Measurements from ENCODE around the gene SLC40A1. TPM values are rescaled to one million over a fixed set of nuclear protein-coding genes. Genes with fewer than 3 reads are reported as not detected.

Gene SLC40A1
- total and polyA plus RNA-seq, 2 of the 13 experiments (the other 11 are each of a cell fraction or from before 2014, with no cell fraction given) = 10.6 to 24.9 TPM

GRCh38 chr2:189542145-189542882 is 38.3 kb downstream of the SLC40A1 start (continued):
- peak; percentile 30; the same call in 1 of the 2 replicates for TF ChIP-seq THAP11 (CRISPR knock-in tag; IDR thresholded peaks at IDR 0.05)
- TF ChIP-seq, protein P1, sequence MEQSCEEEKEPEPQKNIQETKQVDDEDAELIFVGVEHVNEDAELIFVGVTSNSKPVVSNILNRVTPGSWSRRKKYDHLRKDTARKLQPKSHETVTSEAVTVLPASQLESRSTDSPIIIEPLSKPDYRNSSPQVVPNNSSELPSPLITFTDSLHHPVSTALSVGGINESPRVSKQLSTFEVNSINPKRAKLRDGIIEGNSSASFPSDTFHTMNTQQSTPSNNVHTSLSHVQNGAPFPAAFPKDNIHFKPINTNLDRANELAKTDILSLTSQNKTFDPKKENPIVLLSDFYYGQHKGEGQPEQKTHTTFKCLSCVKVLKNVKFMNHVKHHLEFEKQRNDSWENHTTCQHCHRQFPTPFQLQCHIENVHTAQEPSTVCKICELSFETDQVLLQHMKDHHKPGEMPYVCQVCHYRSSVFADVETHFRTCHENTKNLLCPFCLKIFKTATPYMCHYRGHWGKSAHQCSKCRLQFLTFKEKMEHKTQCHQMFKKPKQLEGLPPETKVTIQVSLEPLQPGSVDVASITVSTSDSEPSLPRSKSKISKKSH (CRISPR knock-in tag; IDR thresholded peaks at IDR 0.05; ENCODE audit: borderline replicate concordance) = no peak
- TF ChIP-seq BRD4 (CRISPR knock-in tag; IDR thresholded peaks at IDR 0.05) = no peak
- TF ChIP-seq ZNF326 (CRISPR knock-in tag; IDR thresholded peaks at IDR 0.05; ENCODE audit: borderline replicate concordance) = no peak
- TF ChIP-seq JUND (CRISPR knock-in tag; IDR thresholded peaks at IDR 0.05) = peak; percentile 47; the same call in 1 of the 2 replicates
- TF ChIP-seq ZNF703 (CRISPR knock-in tag; IDR thresholded peaks at IDR 0.05; ENCODE audit: borderline replicate concordance) = no peak
- TF ChIP-seq THRA (CRISPR knock-in tag; IDR thresholded peaks at IDR 0.05; ENCODE audit: borderline replicate concordance) = peak; percentile 38; the same call in 1 of the 2 replicates
- no peak for TF ChIP-seq MXD3 (CRISPR knock-in tag; IDR thresholded peaks at IDR 0.05)
- TF ChIP-seq, protein P2, sequence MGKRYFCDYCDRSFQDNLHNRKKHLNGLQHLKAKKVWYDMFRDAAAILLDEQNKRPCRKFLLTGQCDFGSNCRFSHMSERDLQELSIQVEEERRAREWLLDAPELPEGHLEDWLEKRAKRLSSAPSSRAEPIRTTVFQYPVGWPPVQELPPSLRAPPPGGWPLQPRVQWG (CRISPR knock-in tag; IDR thresholded peaks at IDR 0.05; ENCODE audit: borderline replicate concordance, low read depth) = no peak
- no peak for TF ChIP-seq ZNF143 (CRISPR knock-in tag; IDR thresholded peaks at IDR 0.05)
- no peak for TF ChIP-seq DBP (CRISPR knock-in tag; IDR thresholded peaks at IDR 0.05; ENCODE audit: not compliant biosample characterization)
- TF ChIP-seq NCOA2 (CRISPR knock-in tag; IDR thresholded peaks at IDR 0.05) = peak; percentile 62
- 0 out of 2 replicates have a peak, but pooled peaks have one; percentile 27 for TF ChIP-seq KDM2A (CRISPR knock-in tag; IDR thresholded peaks at IDR 0.05; ENCODE audit: borderline replicate concordance, low read depth)
- TF ChIP-seq ZSCAN5A (CRISPR knock-in tag; IDR thresholded peaks at IDR 0.05; ENCODE audit: borderline replicate concordance) = no peak
- TF ChIP-seq ZKSCAN8 (CRISPR knock-in tag; IDR thresholded peaks at IDR 0.05; ENCODE audit: borderline replicate concordance) = no peak
- no peak for TF ChIP-seq ZNF383 (CRISPR knock-in tag; IDR thresholded peaks at IDR 0.05; ENCODE audit: borderline replicate concordance)
- TF ChIP-seq ZNF883 (CRISPR knock-in tag; IDR thresholded peaks at IDR 0.05; ENCODE audit: not compliant biosample characterization) = no peak
- 0 out of 2 replicates have a peak, but pooled peaks have one; percentile 39 for TF ChIP-seq POGZ (CRISPR knock-in tag; IDR thresholded peaks at IDR 0.05)
- 0 out of 2 replicates have a peak, but pooled peaks have one; percentile 47 for TF ChIP-seq MIER3 (CRISPR knock-in tag; IDR thresholded peaks at IDR 0.05; ENCODE audit: borderline replicate concordance)
- no peak for TF ChIP-seq FOXM1 (CRISPR knock-in tag; IDR thresholded peaks at IDR 0.05)
